CD4-positive, alpha-beta T cell treated with Interleukin-4 for 4 hours (primary cell): ENCODE measurements around the gene BICRA.
"Not testable (repeated sequence)": the region's sequence is repeated elsewhere in the genome, so short reads cannot be mapped to it uniquely, and the experiment has no call there.

Experiments used
- DNase-seq: peaks from one replicate; pipeline ENCODE4 v3.0.0-alpha.2; 2020

BICRA gene

GRCh38 chr19:47608969-47609905 lies at the start of gene BICRA:
BICRA (plus strand) TSS chr19:47609134; CDS start chr19:47673575, 64,441 bp downstream.
- DNase-seq, result peak; percentile 83

GRCh38 chr19:47560999-47561398 lies 47.9 kb upstream of the BICRA start:
- no peak for DNase-seq

GRCh38 chr19:47561440-47562057 lies 47.4 kb upstream of the BICRA start:
- DNase-seq, result no peak

GRCh38 chr19:47564081-47564480 lies 44.9 kb upstream of the BICRA start:
- no peak for DNase-seq

- DNase-seq, result no peak
Observed at GRCh38 chr19:47569331-47569730, 39.6 kb upstream of the BICRA start.

GRCh38 chr19:47572635-47573034 lies 36.3 kb upstream of the BICRA start:
- DNase-seq, result no peak

- peak; percentile 83 for DNase-seq
Observed at GRCh38 chr19:47573071-47574026, 35.6 kb upstream of the BICRA start, which contains the start of gene ZNF541. ZNF541 (minus strand) TSS chr19:47573148; CDS start chr19:47555856, 17,292 bp downstream.

GRCh38 chr19:47580397-47580796 lies 28.5 kb upstream of the BICRA start:
- DNase-seq, result no peak

GRCh38 chr19:47581605-47582319 lies 27.2 kb upstream of the BICRA start:
- DNase-seq, result no peak

GRCh38 chr19:47582320-47582909 lies 26.5 kb upstream of the BICRA start:
- no peak for DNase-seq

- not testable (repeated sequence) for DNase-seq
Observed at GRCh38 chr19:47583161-47583560, 25.8 kb upstream of the BICRA start.

GRCh38 chr19:47587295-47587694 lies 21.6 kb upstream of the BICRA start:
- no peak for DNase-seq

GRCh38 chr19:47589824-47590223 lies 19.1 kb upstream of the BICRA start:
- DNase-seq, result no peak

- no peak for DNase-seq
Observed at GRCh38 chr19:47593860-47594259, 15.1 kb upstream of the BICRA start.

- DNase-seq, result peak; percentile 14
Observed at GRCh38 chr19:47595944-47596343, 13.0 kb upstream of the BICRA start.

- no peak for DNase-seq
Observed at GRCh38 chr19:47598407-47599349, 10.3 kb upstream of the BICRA start.

GRCh38 chr19:47599671-47600245 lies 9.2 kb upstream of the BICRA start:
- not testable (repeated sequence) for DNase-seq

- DNase-seq, result peak; percentile 99
Observed at GRCh38 chr19:47600246-47601179, 8.4 kb upstream of the BICRA start.
